K562 (cell line): Measurements from ENCODE around the gene TTC28. TPM values are rescaled to one million over a fixed set of nuclear protein-coding genes. Genes with fewer than 3 reads are reported as not detected.

Experiments
- ATAC-seq: fragments of 200-7000 bp; cut with Tn5 transposase; 3 replicates; pipeline ENCODE4 v1.9.1; 2020; ENCODE audit warnings: moderate library complexity
- BruUV-seq: library from RNA; stranded (reverse); fragments of 400-500 nt; replicated peaks from 2 replicates; lab custom pipeline; 2021; lab: Mats Ljungman, UMichigan
- CTCF ChIA-PET: fragments of 300-600 bp; formaldehyde crosslinking; extraction: SDS; loops from one replicate; lab custom pipeline; 2021; ENCODE audit warnings: low intra/inter-chr PET ratio; lab: Yijun Ruan, JAX
- POLR2A ChIA-PET: fragments of 300-600, 350-650 bp; sonication (Branson Sonifier 250); formaldehyde crosslinking; extraction: SDS; loops from one replicate; lab custom pipeline; 2021; ENCODE audit warnings: antibody characterized with exemption, inconsistent platforms; lab: Yijun Ruan, JAX
- DNase-seq, 4 experiments: peaks; one replicate each; pipeline versions ENCODE4 v3.0.0 to v3.0.0-alpha.2; 2011 to 2018; ENCODE audit warnings: low spot score in 3 of 4, mixed read lengths in 3 of 4; ENCODE audit errors: extremely low read depth in 1 of 4
- FAIRE-seq: peaks from 2 replicates; lab custom pipeline; 2011; peaks lifted over from hg19 to GRCh38; lab: Jason Lieb, UNC
- H2AFZ ChIP-seq: 2 replicates; pipeline ENCODE4 v1.6.0; 2011; ENCODE audit warnings: low read depth, low read length, control low read depth, inconsistent platforms
- H3K27ac ChIP-seq: fragments of 200-600 bp; 3 replicates; pipeline ENCODE4 v1.8.0; 2011; ENCODE audit warnings: low read depth, mild to moderate bottlenecking, control low read depth, inconsistent platforms, low read length, moderate library complexity, mixed read lengths; ENCODE audit errors: extremely low read depth
- H3K27me3 ChIP-seq, 2 experiments: fragments of 300-600 bp in 1 of 2; 2 replicates in 1 of 2; 3 replicates in 1 of 2; pipeline versions ENCODE4 v1.6.0 to v1.8.0; 2011; ENCODE audit warnings: inconsistent platforms in 2 of 2, low read length in 2 of 2, mild to moderate bottlenecking in 1 of 2, mixed read lengths in 1 of 2, moderate library complexity in 1 of 2; ENCODE audit not compliant: control insufficient read depth in 2 of 2, insufficient read depth in 2 of 2
- H3K36me3 ChIP-seq: fragments of 300-600 bp; 3 replicates; pipeline ENCODE4 v1.8.0; 2011; ENCODE audit warnings: mild to moderate bottlenecking, low read length, inconsistent platforms; ENCODE audit not compliant: control insufficient read depth, insufficient read depth
- H3K4me1 ChIP-seq, 2 experiments: fragments of 200-600 bp in 1 of 2; replicated peaks in 1 of 2; 2 replicates in 1 of 2; 3 replicates in 1 of 2; pipeline versions ENCODE4 v1.5.1 to v1.8.0; 2011; ENCODE audit warnings: inconsistent platforms in 2 of 2, low read length in 2 of 2, mild to moderate bottlenecking in 1 of 2, mixed read lengths in 1 of 2, moderate library complexity in 1 of 2; ENCODE audit not compliant: control insufficient read depth in 2 of 2, insufficient read depth in 2 of 2
- H3K4me2 ChIP-seq: 2 replicates; pipeline ENCODE4 v1.6.1; 2011; ENCODE audit warnings: low read length, control low read depth, inconsistent platforms, mixed read lengths; ENCODE audit not compliant: insufficient read depth
- H3K4me3 ChIP-seq: fragments of 200-600 bp; sonication (generic), shearing (Covaris generic); 2 replicates; pipeline ENCODE4 v1.5.1; 2016; ENCODE audit warnings: control low read depth, inconsistent platforms
- H3K79me2 ChIP-seq: fragments of 200-600 bp; 3 replicates; pipeline ENCODE4 v1.8.0; 2011; ENCODE audit warnings: low read length, inconsistent platforms; ENCODE audit not compliant: control insufficient read depth, insufficient read depth
- H3K9ac ChIP-seq, 2 experiments: 2 replicates each; pipeline versions ENCODE4 v1.6.0 to v1.6.1; 2011; ENCODE audit warnings: low read depth in 2 of 2, low read length in 2 of 2, control low read depth in 1 of 2, inconsistent platforms in 1 of 2, mild to moderate bottlenecking in 1 of 2, mixed read lengths in 1 of 2; ENCODE audit not compliant: insufficient read depth in 1 of 2
- H3K9me1 ChIP-seq: one replicate; pipeline ENCODE4 v1.6.0; 2011; ENCODE audit warnings: inconsistent platforms, mild to moderate bottlenecking, low read length, moderate library complexity; ENCODE audit not compliant: control insufficient read depth, insufficient read depth
- H3K9me3 ChIP-seq: replicated peaks from 2 replicates; pipeline ENCODE4 v1.5.1; 2011; ENCODE audit warnings: low read depth, low read length, inconsistent platforms; ENCODE audit not compliant: control insufficient read depth, insufficient read depth
- H4K20me1 ChIP-seq: replicated peaks from 2 replicates; pipeline ENCODE4 v1.6.1; 2011; ENCODE audit warnings: low read length, inconsistent platforms, mixed read lengths; ENCODE audit not compliant: control insufficient read depth, insufficient read depth
- C11orf30 ChIP-seq: fragments of 450-650 bp; IDR thresholded peaks from 2 replicates; pipeline ENCODE4 v1.6.1; 2016; ENCODE audit warnings: low read depth, mild to moderate bottlenecking
- SFPQ ChIP-seq: fragments of 200-400 bp; formaldehyde crosslinking; IDR thresholded peaks from 2 replicates; pipeline ENCODE4 v1.6.1; 2017; ENCODE audit warnings: mild to moderate bottlenecking, low read depth, low read length, moderate library complexity
- ZBTB11 ChIP-seq, 3 experiments: fragments of 200-800 bp in 1 of 3; fragments of 250-450 bp in 1 of 3; fragments of 450-650 bp in 1 of 3; sonication (Bioruptor Pico) in 1 of 3; sonication (Bioruptor generic) in 1 of 3; formaldehyde crosslinking in 1 of 3; IDR thresholded peaks; 2 replicates each; pipeline versions ENCODE4 v1.6.1 to v1.8.0; 2016 to 2022; ENCODE audit warnings: mild to moderate bottlenecking in 2 of 3, missing genetic modification characterization in 2 of 3, missing compliant biosample characterization in 1 of 3, moderate library complexity in 1 of 3
- ZNF174 ChIP-seq: fragments of 250-450 bp; sonication (Bioruptor Pico); IDR thresholded peaks from 2 replicates; pipeline ENCODE4 v1.4.0; 2020; ENCODE audit warnings: mild to moderate bottlenecking
- ZNF398 ChIP-seq: fragments of 250-450 bp; sonication (Bioruptor Pico); IDR thresholded peaks from 2 replicates; pipeline ENCODE4 v1.8.0; 2021; ENCODE audit warnings: moderate library complexity, mild to moderate bottlenecking, inconsistent platforms
- ZNF518B ChIP-seq: fragments of 250-450 bp; sonication (Bioruptor Pico); IDR thresholded peaks from 2 replicates; pipeline ENCODE4 v1.5.0; 2021; ENCODE audit warnings: mild to moderate bottlenecking, moderate library complexity
- WGBS: fragments of 100-300 bp; shearing (Covaris generic); methylation state at CpG from one replicate; pipeline ENCODE4 v1.1.6; 2016; ENCODE audit warnings: low coverage, mixed read lengths; ENCODE audit not compliant: insufficient coverage; ENCODE audit errors: missing lambda C conversion rate; 5-methylcytosine and 5-hydroxymethylcytosine counted together
- in situ Hi-C: fragments of 300-500 bp; cut with MboI; formaldehyde crosslinking; loops from 4 replicates; pipeline ENCODE4 v1.15.0; 2018; ENCODE audit warnings: inconsistent platforms, mixed read lengths
- intact Hi-C: fragments of 100-400 bp; cut with micrococcal nuclease; formaldehyde crosslinking; loops from 2 replicates; pipeline ENCODE4 v1.14.2; 2022
- polyA plus RNA-seq, 8 experiments: library from polyadenylated mRNA; depleted of rRNA in 4 of 8; stranded (reverse) in 5 of 8; unstranded in 3 of 8; fragments of >200 nt; fragmentation: Nextera tagmentation in 2 of 8; fragmentation: Illumina TruSeq in 1 of 8; extraction: Ambion mirVana in 2 of 8; extraction: Trizol in 1 of 8; gene quantifications; 2 replicates each; pipeline versions ENCODE4 v1.2.1 to v1.2.3, GENCODE V29; 2011 to 2014; ENCODE audit warnings: inconsistent platforms in 1 of 8, missing spikeins in 1 of 8
- total RNA-seq, 7 experiments: library from RNA; depleted of rRNA in 6 of 7; stranded (reverse); fragments of >200 nt in 6 of 7; fragmentation: Illumina TruSeq in 2 of 7; extraction: Trizol in 2 of 7; gene quantifications; 2 replicates each; pipeline versions ENCODE4 v1.2.1 to v1.2.3, GENCODE V29; 2011 to 2021; ENCODE audit warnings: low replicate concordance in 1 of 7

Gene TTC28
- total and polyA plus RNA-seq, 9 of the 15 experiments (the other 6 are each of a cell fraction or from before 2014, with no cell fraction given): 0.22 to 10.7 (median 3.1) TPM

DNA sequence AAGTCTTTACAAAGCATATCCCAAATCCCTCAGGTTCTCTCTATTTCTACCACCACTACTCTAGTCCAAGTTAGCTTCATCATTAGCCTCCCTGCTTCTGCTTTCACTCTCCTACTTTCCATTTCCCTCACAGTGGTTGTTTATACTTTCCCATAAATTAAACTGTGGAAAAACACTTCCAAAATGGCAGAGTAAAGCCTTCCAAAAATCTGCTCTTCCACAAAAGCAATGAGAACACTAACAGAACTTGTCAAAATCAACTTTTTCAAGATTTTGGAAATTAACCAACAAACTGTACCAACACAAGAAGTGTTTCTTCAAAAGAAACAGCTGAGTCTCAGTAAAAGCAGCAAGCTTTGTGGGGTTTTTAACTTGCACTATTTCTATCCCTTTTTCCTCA, 71.8 kb downstream of the TTC28 start (continued):
- no peak for TF ChIP-seq ZNF398

DNA sequence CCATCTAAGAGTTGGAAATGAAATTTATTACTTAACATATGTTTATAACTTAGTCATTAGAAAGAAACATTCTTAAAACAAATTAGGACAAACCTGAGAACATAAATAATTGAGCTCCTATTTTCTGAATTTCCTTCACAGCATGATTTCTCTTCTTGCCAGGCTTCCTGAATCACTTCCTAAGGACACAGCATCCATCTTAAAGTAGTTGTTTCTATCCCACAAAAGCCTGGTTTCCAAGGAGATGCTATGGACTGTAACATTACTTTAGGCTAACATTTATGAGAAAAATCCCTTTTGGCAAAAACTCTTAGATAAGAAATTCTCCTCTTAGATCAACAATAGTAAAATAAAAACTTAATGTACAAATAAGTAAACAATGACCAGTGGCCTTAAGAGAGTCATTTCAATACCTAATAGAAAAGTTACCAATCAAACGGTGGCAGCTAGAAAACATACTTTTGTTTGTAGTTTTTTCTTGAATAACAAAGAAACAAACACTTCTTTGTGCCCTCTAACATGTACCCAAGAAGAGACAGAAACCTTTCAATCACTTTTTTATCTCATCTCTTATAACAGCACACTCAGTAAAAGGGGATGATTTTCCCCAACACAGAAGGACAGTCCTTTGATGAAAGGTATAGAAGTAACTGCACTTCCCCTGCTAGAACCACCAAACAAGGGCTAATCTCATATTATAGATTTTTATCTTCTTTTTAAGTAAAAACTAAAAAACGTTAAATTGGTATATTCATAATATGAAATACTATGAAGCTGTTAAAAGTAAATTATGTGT, 74.5 kb downstream of the TTC28 start:
- no peak overlapping the region for H3K9ac ChIP-seq
- H4K20me1 ChIP-seq: no peaks in the 10 kb centered on the region
- no TSS peak for BruUV-seq
- no peaks in the 10 kb centered on the region for H3K27me3 ChIP-seq
- H3K79me2 ChIP-seq: no peaks in the 10 kb centered on the region; the same call in 2 of the 3 replicates
- FAIRE-seq (peak; percentile 32), ATAC-seq (no peak), DNase-seq (no peak)
- no peak overlapping the region for H2AFZ ChIP-seq
- no peak overlapping the region for H3K4me2 ChIP-seq
- ChIA-PET POLR2A (no interaction called here), CTCF (no interaction called here)
- no peak overlapping the region for H3K4me3 ChIP-seq
- no peaks in the 10 kb centered on the region for H3K9me3 ChIP-seq
- H3K9me1 ChIP-seq: no peaks in the 10 kb centered on the region
- WGBS: 9% methylated on average over 2 of the region's 2 CpGs
- peaks cover 0 to 19% of the 10 kb centered on the region in 2 experiments; a peak in 3 of 5 replicates for H3K4me1 ChIP-seq
- no peak overlapping the region for H3K27ac ChIP-seq
- intact Hi-C loops (loop anchor here (5.0 to 10.0 kb wide), 3 partner anchors 70 to 640 kb away; partner anchors contain the start of gene TTC28), in situ Hi-C loops (loop anchor here (5.0 kb wide), 3 partner anchors 227 to 553 kb away; no protein-coding TSS in a partner anchor)
- no peaks in the 10 kb centered on the region for H3K36me3 ChIP-seq
- TF ChIP-seq C11orf30: no peak
- TF ChIP-seq ZBTB11 (CRISPR knock-in tag; IDR thresholded peaks at IDR 0.05): no peak
- no peak for TF ChIP-seq ZNF518B
- no peak for TF ChIP-seq ZNF174 (CRISPR knock-in tag)
- TF ChIP-seq SFPQ: no peak
